GM12878 (cell line): ENCODE results near the gene TCP11L1. TPM values are rescaled to one million over a fixed set of nuclear protein-coding genes. Genes with fewer than 3 reads are reported as not detected.

Experiments
- ATAC-seq: fragments of 200-7000 bp; cut with Tn5 transposase; 3 replicates; pipeline ENCODE4 v1.9.1; 2020; ENCODE audit warnings: mild to moderate bottlenecking, moderate library complexity
- BruUV-seq: library from RNA; stranded (reverse); fragments of 400-500 nt; replicated peaks from 2 replicates; lab custom pipeline; 2021; lab: Mats Ljungman, UMichigan
- CTCF ChIA-PET: fragments of 300-600 bp; sonication (Branson Sonifier 250); formaldehyde crosslinking; extraction: SDS; loops from one replicate; lab custom pipeline; 2021; ENCODE audit warnings: inconsistent platforms; lab: Yijun Ruan, JAX
- POLR2A ChIA-PET: fragments of 350-600 bp; formaldehyde crosslinking; extraction: SDS; loops from one replicate; lab custom pipeline; 2021; ENCODE audit warnings: inconsistent platforms; lab: Charles Lee
- RAD21 ChIA-PET: fragments of 300-600 bp; sonication (Branson Sonifier 250); formaldehyde crosslinking; loops from one replicate; lab custom pipeline; 2023; ENCODE audit warnings: antibody characterized with exemption; ENCODE audit not compliant: unreplicated experiment; lab: Charles Lee
- SMC1A ChIA-PET: fragments of 300-600 bp; sonication (Branson Sonifier 250); formaldehyde crosslinking; loops from one replicate; lab custom pipeline; 2023; ENCODE audit not compliant: unreplicated experiment, uncharacterized antibody; lab: Charles Lee
- DNase-seq: peaks from one replicate; pipeline ENCODE4 v3.0.0-alpha.2; 2011; ENCODE audit warnings: low read depth, low spot score
- FAIRE-seq: peaks from 3 replicates; lab custom pipeline; 2011; peaks lifted over from hg19 to GRCh38; lab: Jason Lieb, UNC
- H2AFZ ChIP-seq: 2 replicates; pipeline ENCODE4 v1.6.0; 2011; ENCODE audit warnings: low read depth, low read length, control low read depth; ENCODE audit not compliant: control insufficient read depth
- H3K27ac ChIP-seq: 2 replicates; pipeline ENCODE4 v1.5.1; 2011; ENCODE audit warnings: control low read depth; ENCODE audit not compliant: control insufficient read depth, insufficient read depth
- H3K27me3 ChIP-seq, 2 experiments: replicated peaks in 1 of 2; 2 replicates each; pipeline versions ENCODE4 v1.6.0 to v1.6.1; 2011; ENCODE audit warnings: low read length in 1 of 2; ENCODE audit not compliant: control insufficient read depth in 2 of 2, insufficient read depth in 2 of 2
- H3K36me3 ChIP-seq, 2 experiments: 2 replicates each; pipeline ENCODE4 v1.5.1; 2011; ENCODE audit warnings: low read length in 1 of 2; ENCODE audit not compliant: control insufficient read depth in 2 of 2, insufficient read depth in 2 of 2
- H3K4me1 ChIP-seq: 2 replicates; pipeline ENCODE4 v1.6.1; 2011; ENCODE audit warnings: mild to moderate bottlenecking, low read length, moderate library complexity, mixed read lengths; ENCODE audit not compliant: control insufficient read depth, insufficient read depth
- H3K4me2 ChIP-seq: 2 replicates; pipeline ENCODE4 v1.6.0; 2011; ENCODE audit warnings: control low read depth; ENCODE audit not compliant: control insufficient read depth, insufficient read depth
- H3K4me3 ChIP-seq: fragments of 200-600 bp; sonication (generic); 2 replicates; pipeline ENCODE4 v1.5.1; 2016
- H3K79me2 ChIP-seq: 2 replicates; pipeline ENCODE4 v1.6.0; 2011; ENCODE audit warnings: low read length; ENCODE audit not compliant: control insufficient read depth, insufficient read depth
- H3K9ac ChIP-seq: 2 replicates; pipeline ENCODE4 v1.8.0; 2011; ENCODE audit warnings: low read length, control low read depth, mixed read lengths; ENCODE audit not compliant: control insufficient read depth, insufficient read depth
- H3K9me3 ChIP-seq: replicated peaks from 3 replicates; pipeline ENCODE4 v1.5.1; 2011; ENCODE audit warnings: mild to moderate bottlenecking, low read length; ENCODE audit not compliant: control insufficient read depth, insufficient read depth
- H4K20me1 ChIP-seq: 2 replicates; pipeline ENCODE4 v1.6.0; 2011; ENCODE audit not compliant: control insufficient read depth, insufficient read depth
- BACH1 ChIP-seq: fragments of 450-650 bp; IDR thresholded peaks from 2 replicates; pipeline ENCODE4 v1.6.1; 2017; ENCODE audit warnings: mild to moderate bottlenecking, borderline replicate concordance
- BHLHE40 ChIP-seq, 2 experiments: fragments of 450-650 bp in 1 of 2; IDR thresholded peaks; 2 replicates each; pipeline ENCODE4 v1.6.1; 2011 to 2017; ENCODE audit warnings: low read depth in 2 of 2, borderline replicate concordance in 1 of 2, improper control_type of control experiment in 1 of 2, low read length in 1 of 2, mild to moderate bottlenecking in 1 of 2
- EP300 ChIP-seq, 2 experiments: fragments of 150-350 bp in 1 of 2; IDR thresholded peaks; 2 replicates each; pipeline ENCODE4 v1.6.1; 2011 to 2012; ENCODE audit warnings: low read depth in 2 of 2, low read length in 2 of 2, borderline replicate concordance in 1 of 2, improper control_type of control experiment in 1 of 2, inconsistent platforms in 1 of 2; ENCODE audit not compliant: control insufficient read depth in 1 of 2
- FOS ChIP-seq: IDR thresholded peaks from 3 replicates; pipeline ENCODE4 v1.6.1; 2011; ENCODE audit warnings: borderline replicate concordance; ENCODE audit not compliant: insufficient read length; ENCODE audit errors: extremely low read depth
- KLF5 ChIP-seq: fragments of 450-650 bp; IDR thresholded peaks from 2 replicates; pipeline ENCODE4 v1.6.1; 2014; ENCODE audit warnings: mild to moderate bottlenecking; ENCODE audit not compliant: partially characterized antibody
- MEF2A ChIP-seq: IDR thresholded peaks from 2 replicates; pipeline ENCODE4 v1.6.1; 2011; ENCODE audit warnings: low read depth, mild to moderate bottlenecking, low read length, moderate library complexity; ENCODE audit not compliant: insufficient read depth
- MTA2 ChIP-seq: fragments of 450-650 bp; IDR thresholded peaks from 2 replicates; pipeline ENCODE4 v1.6.1; 2016; ENCODE audit warnings: low read depth, mild to moderate bottlenecking, moderate library complexity
- MYC ChIP-seq: IDR thresholded peaks from 2 replicates; pipeline ENCODE4 v1.6.1; 2011; ENCODE audit warnings: mild to moderate bottlenecking, low read length, moderate library complexity, inconsistent platforms; ENCODE audit not compliant: insufficient read depth, insufficient replicate concordance, insufficient read length, severe bottlenecking
- PAX5 ChIP-seq: IDR thresholded peaks from 2 replicates; pipeline ENCODE4 v1.6.1; 2011; ENCODE audit warnings: low read depth, low read length, borderline replicate concordance
- POLR2AphosphoS2 ChIP-seq: IDR thresholded peaks from 2 replicates; pipeline ENCODE4 v1.6.1; 2011; ENCODE audit warnings: low read depth, mild to moderate bottlenecking, low read length, improper control_type of control experiment, moderate library complexity
- POLR2AphosphoS5 ChIP-seq: IDR thresholded peaks from 2 replicates; pipeline ENCODE4 v1.6.1; 2011; ENCODE audit warnings: mild to moderate bottlenecking, low read length, inconsistent platforms
- RB1 ChIP-seq: fragments of 450-650 bp; formaldehyde crosslinking; IDR thresholded peaks from 2 replicates; pipeline ENCODE4 v1.6.1; 2017; ENCODE audit warnings: mild to moderate bottlenecking, borderline replicate concordance
- RFX5 ChIP-seq: IDR thresholded peaks from 2 replicates; pipeline ENCODE4 v1.6.1; 2011; ENCODE audit warnings: low read depth, low read length, improper control_type of control experiment
- SMC3 ChIP-seq: IDR thresholded peaks from 2 replicates; pipeline ENCODE4 v1.6.1; 2011; ENCODE audit warnings: low read length, improper control_type of control experiment, borderline replicate concordance
- SP1 ChIP-seq: IDR thresholded peaks from one replicate; pipeline ENCODE4 v1.6.1; 2011; ENCODE audit warnings: low read depth, low read length
- SREBF1 ChIP-seq: IDR thresholded peaks from 2 replicates; pipeline ENCODE4 v1.6.1; 2012; ENCODE audit warnings: mild to moderate bottlenecking, low read length
- WRNIP1 ChIP-seq: IDR thresholded peaks from 2 replicates; pipeline ENCODE4 v1.6.1; 2011; ENCODE audit warnings: low read depth, low read length, improper control_type of control experiment, borderline replicate concordance
- ZNF217 ChIP-seq: fragments of 450-650 bp; IDR thresholded peaks from 2 replicates; pipeline ENCODE4 v1.6.1; 2017; ENCODE audit warnings: antibody characterized with exemption, mild to moderate bottlenecking
- WGBS: methylation state at CpG from one replicate; pipeline ENCODE4 v1.1.6; 2016; ENCODE audit warnings: low lambda C conversion rate; ENCODE audit not compliant: insufficient replicate concordance, insufficient coverage; ENCODE audit errors: missing lambda C conversion rate; 5-methylcytosine and 5-hydroxymethylcytosine counted together
- in situ Hi-C: fragments of 300-500 bp; cut with MboI; formaldehyde crosslinking; loops from 9 replicates; pipeline ENCODE4 v1.14.3; 2018; ENCODE audit warnings: mixed read lengths
- intact Hi-C: fragments of 100-400 bp; cut with micrococcal nuclease; formaldehyde crosslinking; loops from one replicate; pipeline ENCODE4 v1.14.2; 2022; ENCODE audit not compliant: unreplicated experiment
- polyA plus RNA-seq, 11 experiments: library from polyadenylated mRNA; depleted of rRNA in 4 of 11; unstranded in 6 of 11; stranded (reverse) in 5 of 11; fragments of >200 nt; fragmentation: Nextera tagmentation in 4 of 11; fragmentation: Illumina TruSeq in 1 of 11; extraction: Ambion mirVana in 4 of 11; extraction: Trizol in 1 of 11; gene quantifications; 1 replicate in 1 of 11; 2 replicates in 10 of 11; pipeline versions ENCODE4 v1.2.1 to v1.2.3, GENCODE V29; 2011 to 2016; ENCODE audit warnings: inconsistent platforms in 2 of 11, missing spikeins in 2 of 11, low read depth in 1 of 11
- total RNA-seq, 4 experiments: library from RNA; depleted of rRNA in 3 of 4; stranded (reverse); fragments of >200 nt in 3 of 4; fragmentation: Illumina TruSeq in 1 of 4; extraction: Trizol in 1 of 4; gene quantifications; 2 replicates each; pipeline versions ENCODE4 v1.2.1 to v1.2.3, GENCODE V29; 2013 to 2021
- TF ChIP-seq, protein P1 (sequence below): IDR thresholded peaks from 2 replicates; pipeline ENCODE4 v1.6.1; 2012; ENCODE audit warnings: mild to moderate bottlenecking, low read depth, low read length
- TF ChIP-seq, protein P2 (sequence below): fragments of 450-650 bp; IDR thresholded peaks from 2 replicates; pipeline ENCODE4 v1.6.1; 2016; ENCODE audit warnings: mild to moderate bottlenecking

Gene TCP11L1
- total and polyA plus RNA-seq, 10 of the 15 experiments (the other 5 are each of a cell fraction or from before 2014, with no cell fraction given) = 5.3 to 15.7 (median 13.0) TPM

DNA sequence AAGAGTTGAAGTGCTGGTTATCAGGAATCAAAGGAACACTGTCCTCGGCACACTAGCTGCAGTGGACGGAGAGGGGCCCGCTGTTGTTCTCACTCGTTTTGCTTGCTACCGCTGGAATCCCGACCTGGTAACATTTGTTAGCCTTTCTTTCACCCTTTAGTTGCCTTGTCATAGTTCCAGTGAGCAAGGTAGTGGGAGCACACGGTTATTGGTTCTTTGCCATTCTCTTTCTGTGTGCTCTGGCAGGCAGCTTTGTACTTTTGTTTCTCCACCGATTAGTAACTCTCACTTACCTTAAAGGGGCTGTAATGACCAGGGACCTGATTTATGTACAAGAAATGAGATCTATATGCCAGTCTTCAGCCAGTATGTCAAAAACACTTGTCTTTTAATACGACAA lies 21.9 kb upstream of the TCP11L1 start:
- H3K27ac ChIP-seq = no peak overlapping the region
- FAIRE-seq (no peak), ATAC-seq (no peak), DNase-seq (no peak)
- ChIA-PET POLR2A (no interaction called here), RAD21 (interaction anchor here (0.7 kb wide), 1 partner anchor 21 kb away, joined by 3 read pairs; no protein-coding TSS in a partner anchor), CTCF (interaction anchor here (1.4 kb wide), 1 partner anchor 15 kb away, joined by 3 read pairs; no protein-coding TSS in a partner anchor), SMC1A (interaction anchor here (1.1 to 2.5 kb wide), 7 partner anchors 9 to 48 kb away, joined by 3 to 9 read pairs (median 5); no protein-coding TSS in a partner anchor)
- no peaks in the 10 kb centered on the region for H3K4me1 ChIP-seq
- WGBS = 84% methylated on average over 9 of the region's 9 CpGs
- H3K9ac ChIP-seq = no peak overlapping the region
- TF ChIP-seq ZNF217 (no peak), MTA2 (no peak), WRNIP1 (no peak), FOS (no peak), BACH1 (no peak), MEF2A (no peak), BHLHE40 (IDR thresholded peaks at IDR 0.05; ENCODE audit: borderline replicate concordance in 1 of 2, low read depth in 2 of 2, low read length in 1 of 2) (no peak), SP1 (no peak), RFX5 (no peak), MYC (no peak), SREBF1 (no peak), POLR2AphosphoS2 (no peak), SMC3 (no peak), EP300 (IDR thresholded peaks at IDR 0.05; ENCODE audit: borderline replicate concordance in 1 of 2, control insufficient read depth in 1 of 2, low read depth in 2 of 2, low read length in 2 of 2) (no peak), POLR2AphosphoS5 (no peak), KLF5 (no peak), RB1 (no peak), PAX5 (no peak)
- TF ChIP-seq, protein P1, sequence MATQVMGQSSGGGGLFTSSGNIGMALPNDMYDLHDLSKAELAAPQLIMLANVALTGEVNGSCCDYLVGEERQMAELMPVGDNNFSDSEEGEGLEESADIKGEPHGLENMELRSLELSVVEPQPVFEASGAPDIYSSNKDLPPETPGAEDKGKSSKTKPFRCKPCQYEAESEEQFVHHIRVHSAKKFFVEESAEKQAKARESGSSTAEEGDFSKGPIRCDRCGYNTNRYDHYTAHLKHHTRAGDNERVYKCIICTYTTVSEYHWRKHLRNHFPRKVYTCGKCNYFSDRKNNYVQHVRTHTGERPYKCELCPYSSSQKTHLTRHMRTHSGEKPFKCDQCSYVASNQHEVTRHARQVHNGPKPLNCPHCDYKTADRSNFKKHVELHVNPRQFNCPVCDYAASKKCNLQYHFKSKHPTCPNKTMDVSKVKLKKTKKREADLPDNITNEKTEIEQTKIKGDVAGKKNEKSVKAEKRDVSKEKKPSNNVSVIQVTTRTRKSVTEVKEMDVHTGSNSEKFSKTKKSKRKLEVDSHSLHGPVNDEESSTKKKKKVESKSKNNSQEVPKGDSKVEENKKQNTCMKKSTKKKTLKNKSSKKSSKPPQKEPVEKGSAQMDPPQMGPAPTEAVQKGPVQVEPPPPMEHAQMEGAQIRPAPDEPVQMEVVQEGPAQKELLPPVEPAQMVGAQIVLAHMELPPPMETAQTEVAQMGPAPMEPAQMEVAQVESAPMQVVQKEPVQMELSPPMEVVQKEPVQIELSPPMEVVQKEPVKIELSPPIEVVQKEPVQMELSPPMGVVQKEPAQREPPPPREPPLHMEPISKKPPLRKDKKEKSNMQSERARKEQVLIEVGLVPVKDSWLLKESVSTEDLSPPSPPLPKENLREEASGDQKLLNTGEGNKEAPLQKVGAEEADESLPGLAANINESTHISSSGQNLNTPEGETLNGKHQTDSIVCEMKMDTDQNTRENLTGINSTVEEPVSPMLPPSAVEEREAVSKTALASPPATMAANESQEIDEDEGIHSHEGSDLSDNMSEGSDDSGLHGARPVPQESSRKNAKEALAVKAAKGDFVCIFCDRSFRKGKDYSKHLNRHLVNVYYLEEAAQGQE = no peak
- TF ChIP-seq, protein P2, sequence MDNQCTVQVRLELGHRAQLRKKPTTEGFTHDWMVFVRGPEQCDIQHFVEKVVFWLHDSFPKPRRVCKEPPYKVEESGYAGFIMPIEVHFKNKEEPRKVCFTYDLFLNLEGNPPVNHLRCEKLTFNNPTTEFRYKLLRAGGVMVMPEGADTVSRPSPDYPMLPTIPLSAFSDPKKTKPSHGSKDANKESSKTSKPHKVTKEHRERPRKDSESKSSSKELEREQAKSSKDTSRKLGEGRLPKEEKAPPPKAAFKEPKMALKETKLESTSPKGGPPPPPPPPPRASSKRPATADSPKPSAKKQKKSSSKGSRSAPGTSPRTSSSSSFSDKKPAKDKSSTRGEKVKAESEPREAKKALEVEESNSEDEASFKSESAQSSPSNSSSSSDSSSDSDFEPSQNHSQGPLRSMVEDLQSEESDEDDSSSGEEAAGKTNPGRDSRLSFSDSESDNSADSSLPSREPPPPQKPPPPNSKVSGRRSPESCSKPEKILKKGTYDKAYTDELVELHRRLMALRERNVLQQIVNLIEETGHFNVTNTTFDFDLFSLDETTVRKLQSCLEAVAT = no peak
- peaks cover 0 to 5% of the 10 kb centered on the region in 2 experiments; a peak in 2 of 4 replicates for H3K27me3 ChIP-seq
- BruUV-seq = TSS peak; percentile 58
- no peak overlapping the region for H3K4me2 ChIP-seq
- intact Hi-C loops (no loop called here), in situ Hi-C loops (no loop called here)
- no peaks in the 10 kb centered on the region for H3K36me3 ChIP-seq
- H4K20me1 ChIP-seq = no peaks in the 10 kb centered on the region
- no peak overlapping the region for H3K4me3 ChIP-seq
- no peak overlapping the region for H2AFZ ChIP-seq
- no peaks in the 10 kb centered on the region; the same call in 2 of the 3 replicates for H3K9me3 ChIP-seq
- H3K79me2 ChIP-seq = no peaks in the 10 kb centered on the region
